HG02938 (cell line): Measurements from ENCODE around the gene WNT7B.

Source experiments
- ATAC-seq: cut with Tn5 transposase; IDR thresholded peaks from one replicate; pipeline ENCODE4 v1.9.1; 2021; ENCODE audit warnings: mild to moderate bottlenecking, moderate library complexity; ENCODE audit not compliant: unreplicated experiment

Gene WNT7B

GRCh38 chr22:45933506-45934167 lies 43.3 kb downstream of the WNT7B start:
- no peak for ATAC-seq

GRCh38 chr22:45932071-45932470 lies 44.9 kb downstream of the WNT7B start:
- no peak for ATAC-seq

- no peak for ATAC-seq
These were observed 45.9 kb downstream of the WNT7B start for GRCh38 chr22:45931042-45931441.

- no peak for ATAC-seq
These were observed 46.6 kb downstream of the WNT7B start for GRCh38 chr22:45930324-45930723.

GRCh38 chr22:45929649-45930048 lies 47.3 kb downstream of the WNT7B start:
- ATAC-seq = no peak

- no peak for ATAC-seq
These were observed 48.1 kb downstream of the WNT7B start for GRCh38 chr22:45928726-45929368.

- ATAC-seq = no peak
These were observed 49.9 kb downstream of the WNT7B start for GRCh38 chr22:45927059-45927458.

- no peak for ATAC-seq
These were observed 50.5 kb downstream of the WNT7B start for GRCh38 chr22:45926433-45926832.

GRCh38 chr22:45925811-45926351 lies 51.1 kb downstream of the WNT7B start:
- no peak for ATAC-seq

GRCh38 chr22:45923835-45924234 lies 53.1 kb downstream of the WNT7B start:
- ATAC-seq = no peak

- no peak for ATAC-seq
These were observed 53.8 kb downstream of the WNT7B start for GRCh38 chr22:45923212-45923611.

GRCh38 chr22:45922661-45923060 lies 54.3 kb downstream of the WNT7B start:
- ATAC-seq = no peak

GRCh38 chr22:45922256-45922655 lies 54.7 kb downstream of the WNT7B start:
- no peak for ATAC-seq

GRCh38 chr22:45919504-45920286 lies 57.3 kb downstream of the WNT7B start:
- no peak for ATAC-seq

GRCh38 chr22:45918459-45919370 lies 58.2 kb downstream of the WNT7B start:
- ATAC-seq = no peak

- no peak for ATAC-seq
These were observed 59.1 kb downstream of the WNT7B start for GRCh38 chr22:45917700-45918458.

- no peak for ATAC-seq
These were observed 59.8 kb downstream of the WNT7B start for GRCh38 chr22:45917146-45917545.

- ATAC-seq = no peak
These were observed 60.4 kb downstream of the WNT7B start for GRCh38 chr22:45916515-45916914.

- no peak for ATAC-seq
These were observed 61.1 kb downstream of the WNT7B start for GRCh38 chr22:45915841-45916240.

- ATAC-seq = no peak
These were observed 61.8 kb downstream of the WNT7B start for GRCh38 chr22:45915151-45915550.
